Amygdala (tissue), 56 donors: ENCODE measurements around the gene SPARC.

ENCODE experiments used
- DNase-seq, 56 donors: peaks; one replicate each; lab custom pipeline; 2025; lab: John Stamatoyannopoulos, UW

The SPARC gene

DNA sequence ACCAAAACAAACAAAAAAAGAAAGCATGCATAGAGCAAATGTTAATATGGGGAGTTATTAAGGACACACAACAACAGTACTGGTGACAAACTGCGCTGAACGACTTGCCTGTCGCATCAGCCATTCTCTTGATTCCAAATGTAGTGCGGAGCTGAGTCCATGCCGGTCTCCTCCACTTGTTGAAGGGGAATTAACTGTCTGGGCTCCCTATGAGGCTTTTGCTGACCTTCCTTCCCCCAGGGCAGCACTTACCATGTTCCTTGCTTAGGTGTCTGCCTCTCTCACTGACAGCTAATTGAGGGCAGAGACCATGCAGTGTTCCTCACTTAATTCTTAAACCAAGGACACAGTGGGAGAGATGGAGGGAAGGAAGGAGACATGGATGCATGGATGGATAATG, 54.8 kb downstream of the SPARC start:
- DNase-seq = no peak

GRCh38 chr5:151630088-151630487, 56.6 kb downstream of the SPARC start:
- DNase-seq = no peak

GRCh38 chr5:151628112-151628823, 58.4 kb downstream of the SPARC start:
- DNase-seq = no peak

- DNase-seq = no peak
Measured at GRCh38 chr5:151627650-151628049, 59.1 kb downstream of the SPARC start.

DNA sequence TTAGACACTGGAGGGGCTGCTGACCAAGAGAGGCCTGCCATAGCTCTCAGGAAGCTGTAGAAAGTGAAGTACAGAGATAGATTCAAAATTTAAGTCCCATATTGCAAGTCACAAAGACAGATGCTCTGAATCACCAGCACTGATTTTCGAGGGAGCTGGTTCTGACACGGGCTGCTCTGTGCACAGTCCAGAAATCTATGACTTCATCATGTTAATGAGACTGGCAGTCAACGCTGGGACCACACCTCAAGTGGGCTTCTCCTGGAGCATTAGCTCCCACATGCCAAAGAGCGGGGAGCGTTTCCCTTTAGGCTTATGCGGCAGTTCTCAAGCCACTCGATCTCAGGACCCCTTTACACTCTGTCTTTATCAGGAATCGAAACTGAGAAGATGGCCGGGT, 61.4 kb downstream of the SPARC start:
- no peak for DNase-seq

GRCh38 chr5:151624476-151624875, 62.2 kb downstream of the SPARC start:
- DNase-seq = peak in 1 of 56 donors; percentile 7

GRCh38 chr5:151622367-151623088, 64.2 kb downstream of the SPARC start:
- no peak for DNase-seq

DNA sequence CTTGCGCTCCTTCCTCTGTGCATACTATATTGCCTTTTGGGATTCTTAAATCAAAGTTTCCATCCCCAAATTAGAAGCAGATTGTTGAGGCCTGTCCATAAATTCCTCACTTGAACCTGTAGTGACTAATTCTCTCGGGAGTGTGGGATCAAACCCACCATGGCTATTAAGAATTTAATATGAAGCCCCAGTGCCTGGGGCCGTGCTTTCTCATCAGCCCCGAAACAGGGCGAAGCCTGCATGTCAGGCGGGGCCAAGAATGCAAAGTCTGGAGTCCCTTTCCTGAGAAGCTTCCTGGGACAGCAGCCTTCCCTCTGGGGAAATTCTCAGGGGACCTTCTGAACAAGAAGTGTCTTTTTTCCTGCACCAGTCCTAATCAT, 66.3 kb downstream of the SPARC start:
- no peak for DNase-seq

- DNase-seq = no peak
Measured at GRCh38 chr5:151619812-151620460, 66.8 kb downstream of the SPARC start.

DNA sequence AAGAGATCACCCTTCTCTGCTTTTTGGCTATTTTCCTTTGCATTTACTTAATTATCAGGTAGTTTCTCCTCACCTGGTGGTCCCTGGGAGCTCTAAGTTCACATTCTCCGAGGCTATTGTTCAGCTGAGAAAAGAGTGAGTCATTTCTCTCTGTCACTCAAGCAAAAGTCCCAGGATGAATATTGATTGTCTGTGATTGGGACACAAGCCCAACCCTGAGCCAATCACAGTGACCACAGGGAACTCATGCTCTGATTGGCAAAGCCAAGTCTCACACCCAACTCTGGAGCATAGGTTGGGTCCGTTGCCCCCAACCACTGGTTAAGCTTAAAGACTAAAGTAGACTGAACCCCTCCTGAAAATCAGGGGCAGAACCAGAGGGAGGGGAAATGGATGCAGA, 67.8 kb downstream of the SPARC start:
- no peak for DNase-seq

GRCh38 chr5:151617841-151618710, 68.6 kb downstream of the SPARC start:
- no peak for DNase-seq

DNA sequence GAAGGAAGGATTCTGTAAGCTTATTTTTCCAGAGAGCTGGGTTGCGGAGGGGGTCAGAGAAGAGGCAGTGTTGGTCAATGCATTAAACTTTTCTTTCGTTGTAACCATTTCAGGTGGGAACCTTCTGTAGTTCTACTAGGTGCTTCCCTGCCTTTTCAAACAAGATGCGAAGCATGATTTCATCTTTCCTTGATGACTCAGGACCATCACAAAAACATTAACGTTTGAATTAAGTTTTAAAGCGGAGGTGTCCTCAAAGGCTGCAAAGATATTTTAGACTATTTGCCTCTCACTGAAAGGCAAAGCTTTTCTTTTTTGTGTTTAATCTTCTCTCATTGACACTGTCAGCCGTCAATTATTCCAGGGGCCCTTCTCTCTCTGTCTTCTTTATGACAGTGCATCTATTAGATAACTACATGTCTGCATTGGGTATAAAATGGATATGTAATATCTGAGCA, 69.3 kb downstream of the SPARC start:
- no peak for DNase-seq

GRCh38 chr5:151615431-151615830, 71.3 kb downstream of the SPARC start:
- DNase-seq = no peak

DNA sequence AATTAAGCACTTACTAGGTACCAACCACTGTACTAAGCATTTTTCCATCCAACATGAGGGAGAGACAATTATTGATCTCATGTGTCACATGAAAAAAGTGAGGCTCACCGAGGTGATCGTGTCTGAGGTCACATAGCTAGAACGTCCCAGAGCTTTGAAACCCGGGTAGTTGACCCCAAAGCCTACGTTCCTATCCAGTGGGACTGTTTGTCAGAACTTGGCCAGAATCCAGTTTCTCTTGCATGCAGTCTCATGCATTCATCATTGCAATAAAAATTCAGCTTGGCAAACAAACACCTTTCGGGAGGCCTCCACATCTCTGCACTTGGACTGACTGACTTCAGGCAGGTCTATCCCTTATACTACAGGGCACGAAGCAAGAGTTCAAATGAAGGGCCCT, 72.2 kb downstream of the SPARC start:
- no peak for DNase-seq

DNA sequence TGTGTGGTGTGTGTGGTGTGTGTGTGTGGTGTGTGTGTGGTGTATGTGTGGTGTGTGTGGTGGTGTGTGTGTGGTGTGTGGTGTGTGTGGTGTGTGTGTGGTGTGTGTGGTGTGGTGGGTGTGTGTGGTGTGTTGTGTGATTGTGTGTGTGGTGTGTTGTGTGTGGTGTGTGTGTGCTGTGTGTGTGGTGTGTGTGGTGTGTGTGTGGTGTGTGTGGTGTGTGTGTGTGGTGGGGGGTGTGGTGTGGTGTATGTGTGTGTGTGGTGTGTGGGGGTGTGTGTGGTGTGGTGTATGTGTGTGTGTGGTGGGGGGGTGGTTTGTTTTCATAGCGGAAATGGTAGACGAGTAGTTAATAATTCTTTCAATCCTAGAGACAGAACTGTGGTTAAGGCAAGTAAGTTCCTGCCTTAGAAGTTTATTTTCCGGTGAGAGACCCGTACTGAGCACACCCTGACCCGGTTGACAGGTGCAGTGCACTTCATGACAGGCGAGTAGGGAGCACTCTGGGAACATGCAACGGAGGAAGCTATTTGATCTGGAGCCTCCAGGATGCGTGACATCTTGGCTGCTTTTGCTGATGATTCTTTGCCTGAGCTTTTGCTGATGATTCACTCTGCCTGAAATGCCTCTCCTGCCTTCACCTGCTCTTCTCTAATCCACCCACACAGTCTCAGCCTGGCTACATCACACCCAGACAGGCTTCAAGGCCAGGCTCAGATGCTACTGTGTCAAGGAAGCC, 73.9 kb downstream of the SPARC start:
- peak in 2 of 56 donors; percentile 4 to 7 for DNase-seq

DNA sequence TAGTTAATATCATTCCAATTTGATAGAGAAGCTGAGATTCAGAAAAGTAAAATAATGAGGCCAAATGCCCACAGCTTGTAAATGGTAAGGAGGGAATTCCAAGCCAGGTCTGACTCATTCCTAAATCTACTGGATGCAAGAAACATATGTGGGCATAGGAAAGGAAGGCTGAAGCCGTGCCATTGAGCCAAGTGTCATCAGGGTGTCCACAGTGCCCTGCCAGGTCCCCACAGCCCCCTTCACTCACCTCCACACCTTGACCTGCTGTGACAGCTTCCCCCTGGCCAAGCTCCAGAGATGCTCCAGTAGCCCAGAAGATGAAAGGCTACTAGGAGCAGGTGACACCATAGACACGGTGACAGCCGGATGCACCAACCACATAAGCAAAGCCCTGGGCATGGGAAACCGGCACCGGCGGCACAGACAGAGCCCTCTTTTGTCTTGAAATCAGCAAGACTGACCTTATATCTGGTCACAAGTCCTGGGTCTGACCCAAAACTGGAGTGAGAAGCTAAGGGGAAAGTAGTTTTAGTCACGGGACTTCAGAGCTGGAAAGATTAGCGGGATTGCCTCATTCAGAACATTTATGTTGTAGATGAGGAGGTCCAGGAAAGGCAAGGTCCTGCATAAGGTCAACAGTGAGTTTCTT, 75.5 kb downstream of the SPARC start:
- DNase-seq = no peak
